ENCODE measurements around the gene APOE. TPM values are rescaled to one million over a fixed set of nuclear protein-coding genes. Genes with fewer than 3 reads are reported as not detected.

Gene APOE
- total and polyA plus RNA-seq, 7 donors: 63.5 to 326 (median 111) TPM

DNA sequence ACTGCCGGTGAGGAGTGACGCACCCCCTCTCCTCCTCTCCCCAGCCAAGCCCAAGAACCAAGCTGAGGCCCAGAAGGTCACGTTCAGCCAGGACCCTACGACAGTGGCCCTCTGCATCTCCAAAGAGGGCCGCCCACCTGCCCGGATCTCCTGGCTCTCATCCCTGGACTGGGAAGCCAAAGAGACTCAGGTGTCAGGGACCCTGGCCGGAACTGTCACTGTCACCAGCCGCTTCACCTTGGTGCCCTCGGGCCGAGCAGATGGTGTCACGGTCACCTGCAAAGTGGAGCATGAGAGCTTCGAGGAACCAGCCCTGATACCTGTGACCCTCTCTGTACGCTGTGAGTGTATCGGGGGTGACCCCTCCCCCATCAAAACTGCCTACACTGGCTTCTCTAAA lies 33.8 kb upstream of the APOE start:
- intact Hi-C loops (cut with DNase I): no loop called here
- Histone ChIP-seq H3K27me3 (no peaks in the 10 kb centered on the region), H3K4me1 (no peaks in the 10 kb centered on the region), H3K27ac (peak overlapping the region in 1 of 4 donors; percentile 18), H3K36me3 (peaks cover 30 to 61% (median 34%) of the 10 kb centered on the region in 4 donors), H3K9me3 (no peaks in the 10 kb centered on the region), H3K4me3 (no peak overlapping the region)
- 95 to 96% methylated on average over 14 of the region's 14 CpGs for WGBS, 2 donors
- DNase-seq: no peak
- TF ChIP-seq, protein P1, sequence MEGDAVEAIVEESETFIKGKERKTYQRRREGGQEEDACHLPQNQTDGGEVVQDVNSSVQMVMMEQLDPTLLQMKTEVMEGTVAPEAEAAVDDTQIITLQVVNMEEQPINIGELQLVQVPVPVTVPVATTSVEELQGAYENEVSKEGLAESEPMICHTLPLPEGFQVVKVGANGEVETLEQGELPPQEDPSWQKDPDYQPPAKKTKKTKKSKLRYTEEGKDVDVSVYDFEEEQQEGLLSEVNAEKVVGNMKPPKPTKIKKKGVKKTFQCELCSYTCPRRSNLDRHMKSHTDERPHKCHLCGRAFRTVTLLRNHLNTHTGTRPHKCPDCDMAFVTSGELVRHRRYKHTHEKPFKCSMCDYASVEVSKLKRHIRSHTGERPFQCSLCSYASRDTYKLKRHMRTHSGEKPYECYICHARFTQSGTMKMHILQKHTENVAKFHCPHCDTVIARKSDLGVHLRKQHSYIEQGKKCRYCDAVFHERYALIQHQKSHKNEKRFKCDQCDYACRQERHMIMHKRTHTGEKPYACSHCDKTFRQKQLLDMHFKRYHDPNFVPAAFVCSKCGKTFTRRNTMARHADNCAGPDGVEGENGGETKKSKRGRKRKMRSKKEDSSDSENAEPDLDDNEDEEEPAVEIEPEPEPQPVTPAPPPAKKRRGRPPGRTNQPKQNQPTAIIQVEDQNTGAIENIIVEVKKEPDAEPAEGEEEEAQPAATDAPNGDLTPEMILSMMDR (IDR thresholded peaks at IDR 0.05): no peak
- TF ChIP-seq POLR2AphosphoS5 (IDR thresholded peaks at IDR 0.05) (no peak), POLR2A (IDR thresholded peaks at IDR 0.05) (no peak), EP300 (IDR thresholded peaks at IDR 0.05) (no peak)

DNA sequence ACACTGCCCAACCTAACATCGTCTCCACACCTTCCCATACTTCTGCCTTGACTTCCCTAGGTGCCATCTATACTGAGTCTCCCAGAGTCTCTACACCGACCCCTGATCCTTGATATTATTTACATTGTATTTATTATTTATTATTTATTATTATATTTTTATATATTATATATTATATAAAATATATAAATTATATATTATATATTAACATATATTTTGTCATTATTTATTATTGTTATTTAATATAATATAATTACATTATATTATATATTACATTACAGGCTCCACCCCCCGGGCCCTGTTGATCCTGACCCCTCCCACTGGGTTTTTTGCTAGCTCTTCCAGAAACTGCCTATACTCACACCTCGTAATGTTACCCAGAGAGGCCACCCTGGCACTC lies 32.9 kb upstream of the APOE start:
- no peak overlapping the region for H3K27ac ChIP-seq

DNA sequence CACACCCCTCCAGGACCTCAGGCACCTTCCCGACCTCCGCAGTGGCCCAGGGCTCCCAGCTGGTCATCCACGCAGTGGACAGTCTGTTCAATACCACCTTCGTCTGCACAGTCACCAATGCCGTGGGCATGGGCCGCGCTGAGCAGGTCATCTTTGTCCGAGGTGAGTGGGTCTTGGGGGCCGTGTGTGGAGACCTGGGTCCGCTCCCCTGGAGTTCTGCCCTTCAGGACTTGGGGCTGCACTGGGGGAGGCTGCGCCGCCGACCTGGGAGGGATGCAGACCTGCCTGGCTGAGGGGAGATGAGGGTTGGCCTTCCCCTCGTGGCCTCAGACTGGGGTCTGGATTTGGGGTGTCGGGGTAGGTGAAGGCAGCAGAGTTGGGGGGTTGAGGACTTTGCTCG lies 31.3 kb upstream of the APOE start:
- intact Hi-C loops (cut with DNase I): no loop called here
- no peak for DNase-seq
- H3K36me3 ChIP-seq: peaks cover 31 to 75% (median 42%) of the 10 kb centered on the region in 4 donors
- TF ChIP-seq, protein P1 (IDR thresholded peaks at IDR 0.05): no peak
- TF ChIP-seq POLR2A (IDR thresholded peaks at IDR 0.05): no peak
- TF ChIP-seq POLR2AphosphoS5 (IDR thresholded peaks at IDR 0.05): no peak
- TF ChIP-seq EP300 (IDR thresholded peaks at IDR 0.05): no peak
- H3K9me3 ChIP-seq: no peaks in the 10 kb centered on the region
- no peak overlapping the region for H3K27ac ChIP-seq
- H3K27me3 ChIP-seq: no peaks in the 10 kb centered on the region
- 93 to 95% methylated on average over 16 of the region's 16 CpGs for WGBS, 2 donors
- no peak overlapping the region for H3K4me3 ChIP-seq
- no peaks in the 10 kb centered on the region for H3K4me1 ChIP-seq

More for the DNA sequence above, 32.9 kb upstream of the APOE start:
- Histone ChIP-seq H3K27me3 (no peaks in the 10 kb centered on the region), H3K4me3 (no peak overlapping the region), H3K4me1 (no peaks in the 10 kb centered on the region), H3K9me3 (no peaks in the 10 kb centered on the region), H3K36me3 (peaks cover 31 to 63% (median 38%) of the 10 kb centered on the region in 4 donors)
- no peak for DNase-seq
- intact Hi-C loops (cut with DNase I): no loop called here
- 82 to 83% methylated on average over 4 of the region's 4 CpGs for WGBS, 2 donors
- no peak for TF ChIP-seq POLR2AphosphoS5 (IDR thresholded peaks at IDR 0.05)
- TF ChIP-seq POLR2A (IDR thresholded peaks at IDR 0.05): no peak
- TF ChIP-seq, protein P1 (IDR thresholded peaks at IDR 0.05): no peak
- no peak for TF ChIP-seq EP300 (IDR thresholded peaks at IDR 0.05)

DNA sequence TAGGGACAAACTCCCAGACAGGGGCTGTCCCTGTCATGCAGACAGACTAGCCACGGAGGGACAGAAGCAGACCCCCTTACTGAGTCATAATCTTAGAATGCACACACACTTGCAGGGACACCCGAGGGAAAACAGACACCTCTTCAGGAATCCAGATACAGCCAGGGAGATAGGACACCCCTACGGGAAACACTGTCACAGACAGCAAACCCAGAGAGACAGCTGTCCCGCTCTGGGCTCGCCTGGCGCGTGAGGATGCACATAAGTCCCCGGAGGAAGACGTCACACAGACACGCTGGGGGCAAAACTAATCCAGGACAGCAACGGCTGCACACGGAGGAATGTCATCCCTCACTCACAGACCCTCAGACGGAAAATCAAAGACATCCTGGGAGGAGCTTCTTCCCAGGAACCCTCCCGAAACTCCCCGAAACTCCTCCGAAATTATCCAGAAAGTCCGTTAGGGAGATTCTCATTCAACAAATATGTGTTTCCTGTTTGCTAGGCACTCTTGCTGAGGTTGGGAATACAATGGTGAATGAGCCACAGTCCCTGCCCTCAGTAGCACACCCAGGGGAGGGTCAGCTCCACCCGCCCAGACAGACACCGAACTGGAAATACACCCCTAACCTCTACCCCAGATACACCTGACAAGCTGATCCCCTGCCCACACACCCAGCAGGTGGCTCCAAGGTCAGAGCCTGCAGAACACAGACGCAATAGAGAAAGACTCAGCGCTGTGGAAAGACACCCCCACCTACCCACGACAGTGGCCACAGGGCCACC lies 29.7 kb upstream of the APOE start:
- intact Hi-C loops (cut with DNase I): no loop called here
- peaks cover 31 to 80% (median 42%) of the 10 kb centered on the region in 4 donors for H3K36me3 ChIP-seq
- 18 to 65% methylated on average over 22 of the region's 22 CpGs for WGBS, 2 donors

More for the DNA sequence above, 29.7 kb upstream of the APOE start:
- H3K4me1 ChIP-seq: no peaks in the 10 kb centered on the region
- no peaks in the 10 kb centered on the region for H3K27me3 ChIP-seq
- TF ChIP-seq, protein P1 (IDR thresholded peaks at IDR 0.05): no peak
- TF ChIP-seq POLR2AphosphoS5 (IDR thresholded peaks at IDR 0.05) (no peak), POLR2A (IDR thresholded peaks at IDR 0.05) (no peak), EP300 (IDR thresholded peaks at IDR 0.05) (no peak)
- peak overlapping the region in 3 of 4 donors; percentile 14 to 25 (median 14) for H3K27ac ChIP-seq
- H3K9me3 ChIP-seq: no peaks in the 10 kb centered on the region
- DNase-seq: no peak
- H3K4me3 ChIP-seq: no peak overlapping the region
